ENCODE data around the gene C16orf46.
"Not testable (repeated sequence)": the region's sequence is repeated elsewhere in the genome, so short reads cannot be mapped to it uniquely, and the experiment has no call there.

C16orf46 gene, protein sequence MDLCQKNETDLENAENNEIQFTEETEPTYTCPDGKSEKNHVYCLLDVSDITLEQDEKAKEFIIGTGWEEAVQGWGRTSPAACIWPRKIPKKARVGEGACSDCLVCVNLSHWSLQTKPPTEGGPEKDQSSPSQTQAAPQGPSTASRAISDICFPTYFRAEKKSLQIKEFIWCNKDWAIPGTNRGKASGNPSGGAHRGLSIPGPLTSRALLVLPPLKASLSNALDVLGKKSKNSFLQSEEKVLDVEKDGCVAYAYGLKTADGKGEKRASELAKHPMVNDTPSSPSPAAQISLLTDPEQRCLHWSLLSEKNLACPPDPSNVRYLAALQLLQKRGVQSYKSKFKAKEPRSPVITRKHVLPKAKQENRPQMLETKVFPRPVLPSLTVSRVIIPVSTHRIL

DNA sequence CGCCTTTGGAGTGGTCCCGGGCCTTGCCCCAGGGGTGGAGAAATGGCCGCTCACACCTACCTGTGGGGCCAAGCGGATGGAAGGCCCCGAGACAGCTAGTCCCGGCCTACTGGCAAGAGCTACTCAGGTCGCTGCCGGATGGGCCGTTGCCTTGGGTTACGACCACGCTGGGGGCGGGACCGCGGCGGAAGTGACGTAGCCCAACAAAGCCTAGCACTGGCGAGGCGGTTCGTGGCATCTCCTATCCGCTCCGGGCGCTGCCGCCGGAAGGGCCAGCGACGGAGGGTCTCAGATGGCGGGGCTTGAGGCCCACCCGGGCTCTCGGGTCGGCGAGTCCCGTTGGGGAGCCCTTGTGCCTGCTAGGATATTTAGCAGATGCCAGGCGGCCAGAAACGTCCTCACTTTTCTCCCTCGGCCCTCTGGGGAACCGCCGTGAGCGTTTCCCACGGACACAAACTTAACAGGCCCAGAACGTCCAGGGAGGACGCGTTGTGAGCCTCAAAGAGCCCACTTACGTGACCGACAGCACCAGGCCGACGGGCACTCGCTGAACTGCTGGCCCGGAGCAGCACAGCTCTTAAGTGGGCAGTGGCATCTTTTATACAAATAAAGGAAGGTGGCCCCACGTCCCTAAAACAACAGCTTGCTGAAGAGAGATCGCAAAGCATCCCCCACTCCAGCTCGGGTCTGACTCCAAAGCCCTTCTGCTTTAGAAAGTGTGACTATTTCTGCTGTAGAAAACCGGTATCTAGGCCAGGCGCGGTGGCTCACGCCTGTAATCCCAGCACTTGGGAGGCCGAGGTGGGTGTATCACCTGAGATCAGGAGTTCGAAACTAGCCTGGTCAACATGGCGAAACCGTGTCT lies at the start of gene C16orf46:
Gene C16orf46 (minus strand): TSS at position 163 of the 865 bp plus-strand sequence. CDS start 13,283 bp downstream, outside the sequence.
- DNase-seq, result peak; percentile 98
- ATAC-seq, result peak; percentile 96

DNA sequence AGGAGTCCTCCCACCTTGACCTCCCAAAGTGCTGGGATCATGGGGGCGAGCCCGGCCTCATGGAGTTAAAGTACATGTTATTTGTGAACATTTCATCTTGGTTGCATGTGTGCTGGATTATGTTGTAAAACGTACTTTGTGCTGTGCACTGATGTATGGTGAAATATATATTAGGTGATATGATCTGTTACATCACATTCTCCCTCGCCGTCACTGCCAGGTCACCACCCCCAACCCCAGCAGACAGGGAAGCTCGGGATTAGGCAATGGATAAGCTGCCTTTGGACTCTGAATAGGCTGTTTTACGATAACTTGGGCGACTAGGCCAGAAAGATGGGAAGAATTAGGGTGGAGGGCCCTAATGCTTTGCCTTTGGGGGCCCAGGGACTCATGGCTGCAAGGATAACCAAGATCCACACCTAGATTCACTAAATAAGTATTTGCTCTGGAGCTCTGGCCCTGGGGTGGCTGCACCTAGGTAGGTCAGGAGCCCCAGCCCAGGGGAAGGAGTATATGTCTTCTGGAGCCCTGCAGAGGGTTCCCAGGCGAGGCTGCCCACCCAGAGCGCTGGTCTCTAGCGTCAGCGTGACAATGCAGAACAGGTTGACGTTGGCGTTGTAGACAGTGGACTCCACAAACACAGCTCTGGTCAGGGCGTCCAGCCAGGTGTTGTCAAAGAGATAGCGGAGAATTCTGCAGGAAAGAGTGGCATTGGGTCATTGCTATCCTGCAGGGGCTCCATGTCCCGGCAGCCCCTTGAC lies 46.2 kb upstream of the C16orf46 start:
- ATAC-seq (no peak), DNase-seq (no peak)

DNA sequence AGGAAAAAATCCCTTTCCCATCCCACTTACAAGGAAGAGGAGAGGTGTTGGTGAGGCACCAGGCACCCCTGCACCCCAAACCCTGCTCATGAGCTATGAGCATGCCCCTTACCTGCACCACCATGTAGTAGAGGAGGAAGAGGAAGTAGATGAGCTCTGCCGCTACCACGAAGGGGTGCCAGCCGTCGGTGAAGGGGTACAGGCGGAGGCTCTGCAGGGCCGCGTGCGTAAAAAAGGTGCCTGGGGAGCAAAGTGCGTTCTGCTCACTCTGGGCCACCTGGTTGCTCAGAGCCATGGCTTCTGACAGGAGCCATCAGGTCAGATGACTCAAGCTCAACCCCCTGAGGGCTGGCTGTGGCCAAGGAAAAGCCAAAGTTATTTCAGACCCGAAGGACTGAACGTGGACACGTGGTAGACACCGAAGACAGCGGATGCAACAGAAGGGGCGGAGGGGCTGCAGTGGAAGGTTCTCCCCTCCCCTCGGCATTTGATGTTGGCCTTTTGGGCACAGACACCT lies 44.5 kb upstream of the C16orf46 start:
- ATAC-seq (no peak), DNase-seq (no peak)

DNA sequence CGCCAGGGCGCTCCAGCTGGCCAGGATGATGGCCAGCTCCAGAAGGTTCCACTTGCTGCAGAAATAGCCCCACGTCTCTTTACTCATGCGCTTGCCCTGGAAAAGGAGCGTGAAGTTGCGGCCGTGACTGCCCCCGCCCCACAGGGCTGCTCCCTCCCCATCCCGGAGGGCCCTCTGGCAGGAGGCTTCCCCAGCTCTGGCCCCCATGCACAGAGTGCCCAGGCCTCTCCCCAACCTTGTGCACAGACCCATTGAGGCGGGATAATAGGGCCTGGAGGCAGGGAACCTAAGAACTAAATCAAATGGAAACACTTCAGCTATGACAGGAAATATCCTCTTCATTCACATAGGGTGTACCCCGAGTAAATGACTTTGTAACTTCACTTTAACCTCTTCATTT lies 40.4 kb upstream of the C16orf46 start:
- DNase-seq (no peak), ATAC-seq (no peak)

DNA sequence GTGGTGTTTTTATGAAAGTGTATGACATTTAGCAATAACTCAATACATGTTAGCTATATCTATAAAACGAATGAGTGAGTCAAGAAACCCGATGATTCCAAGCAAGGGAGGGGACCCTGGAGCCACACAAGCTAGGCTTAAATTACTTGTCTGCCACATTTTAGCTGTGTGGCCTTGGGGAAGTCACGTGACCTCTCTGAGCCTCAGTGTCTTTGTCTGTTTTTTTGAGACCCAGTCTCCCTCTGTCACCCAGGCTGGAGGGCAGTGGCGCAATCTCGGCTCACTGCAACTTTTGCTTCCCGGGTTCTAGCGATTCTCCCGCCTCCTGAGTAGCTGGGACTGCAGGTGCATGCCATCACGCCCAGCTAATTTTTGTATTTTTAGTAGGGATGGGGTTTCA lies 39.2 kb upstream of the C16orf46 start:
- no peak for DNase-seq
- no peak for ATAC-seq

DNA sequence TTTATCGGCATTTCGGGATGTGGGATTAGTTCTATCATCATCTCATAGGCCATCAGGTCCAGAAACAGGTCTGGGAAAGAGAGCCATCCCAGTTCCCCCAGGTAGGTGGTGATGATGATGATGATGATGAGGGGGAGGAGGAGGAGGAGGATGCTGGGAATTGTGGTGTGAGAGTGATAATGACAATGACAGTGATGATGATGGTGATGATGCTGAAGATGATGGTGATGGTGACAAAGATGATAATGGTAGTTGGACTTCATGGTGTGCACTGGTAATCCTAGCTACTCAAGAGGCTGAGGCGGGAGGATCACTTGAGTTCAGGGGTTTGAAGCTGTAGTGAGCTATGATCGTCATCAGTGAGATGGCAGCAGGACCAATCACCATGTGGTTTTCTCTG lies 35.4 kb upstream of the C16orf46 start:
- DNase-seq (no peak), ATAC-seq (no peak)

DNA sequence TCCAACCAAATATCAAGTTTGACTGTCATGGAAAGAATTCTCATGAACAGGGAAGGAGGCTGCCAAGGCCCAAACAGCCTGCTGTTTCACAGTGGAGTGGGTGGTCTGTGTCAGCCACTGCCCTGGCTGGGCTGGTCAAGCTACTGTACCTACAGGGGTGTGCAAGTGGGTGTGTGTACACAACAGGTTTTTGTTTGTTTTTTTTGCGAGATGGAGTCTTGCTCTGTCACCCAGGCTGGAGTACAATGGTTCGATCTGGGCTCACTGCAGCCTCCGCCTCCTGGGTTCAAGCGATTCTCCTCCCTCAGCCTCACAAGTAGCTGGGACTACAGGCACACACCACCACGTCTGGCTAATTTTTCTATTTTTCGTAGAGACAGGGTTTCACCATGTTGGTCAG lies 32.2 kb upstream of the C16orf46 start:
- not testable (repeated sequence) for ATAC-seq, DNase-seq

DNA sequence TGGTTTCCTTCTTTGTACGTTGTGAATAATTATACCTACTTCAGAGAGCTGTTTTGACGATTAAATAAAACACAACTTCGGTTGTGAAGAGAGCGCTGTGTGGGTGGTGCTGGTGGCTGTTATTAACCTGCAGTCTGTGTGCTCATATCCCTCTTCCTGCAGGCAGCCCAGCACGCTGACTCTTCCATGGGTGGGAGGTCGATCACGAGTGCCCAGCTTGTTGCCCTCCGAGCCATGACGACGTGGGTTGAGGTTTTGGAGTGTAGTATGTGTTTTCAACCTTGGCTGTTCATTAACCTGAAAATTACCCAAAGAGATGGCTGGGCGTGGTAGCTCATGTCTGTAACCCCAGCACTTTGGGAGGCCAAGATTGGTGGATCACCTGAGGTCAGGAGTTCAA lies 30.5 kb upstream of the C16orf46 start:
- ATAC-seq (no peak), DNase-seq (no peak)

DNA sequence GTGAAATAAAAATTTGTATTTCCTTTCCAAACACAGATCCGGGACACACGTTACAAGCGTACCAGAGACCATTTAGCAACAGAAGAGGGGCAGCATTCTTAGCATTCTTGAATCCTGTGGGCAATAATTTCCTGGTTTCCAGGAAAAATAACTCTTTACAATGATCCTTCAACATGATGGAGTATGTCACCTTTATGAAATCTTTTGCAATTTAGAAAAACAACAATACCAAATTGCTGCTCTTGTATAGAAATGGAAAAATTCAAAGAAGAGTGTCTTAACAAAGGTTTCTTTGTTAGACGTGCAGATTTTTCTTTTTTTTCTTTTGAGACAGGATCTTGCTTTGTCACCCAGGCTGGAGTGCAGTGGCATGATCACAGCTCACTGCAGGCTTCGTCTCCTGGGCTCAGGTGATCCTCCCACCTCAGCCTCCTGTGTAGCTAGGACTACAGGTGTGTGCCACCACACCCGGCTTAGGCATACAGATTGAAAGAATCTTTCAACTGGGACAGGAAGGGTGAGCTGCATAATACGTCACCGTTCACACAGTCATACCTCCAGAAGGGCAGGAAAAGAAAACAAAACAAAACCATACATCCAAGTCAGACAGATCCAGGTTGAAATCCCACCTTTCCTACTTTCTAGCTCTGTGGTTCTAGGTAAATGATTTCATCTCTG lies 29.9 kb upstream of the C16orf46 start:
- no peak for DNase-seq

DNA sequence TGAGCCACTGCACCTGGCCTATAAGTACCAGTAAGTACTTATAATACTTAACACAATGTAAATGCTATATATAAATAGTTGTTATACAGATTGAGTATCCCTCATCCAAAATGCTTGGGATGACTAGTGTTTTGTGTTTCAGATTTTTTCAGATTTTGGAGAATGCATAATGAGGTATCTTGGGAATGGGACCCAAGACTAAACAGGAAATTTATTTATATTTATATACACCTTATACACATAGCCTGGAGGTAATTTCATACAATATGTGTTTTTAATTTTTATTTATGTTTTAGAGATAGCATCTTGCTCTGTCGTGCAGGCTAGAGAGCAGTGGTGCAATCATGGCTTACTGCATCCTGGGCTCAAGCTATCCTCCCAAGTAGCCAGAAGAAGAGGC lies 28.9 kb upstream of the C16orf46 start:
- DNase-seq (no peak), ATAC-seq (no peak)

More for the DNA sequence above, 29.9 kb upstream of the C16orf46 start:
- no peak for ATAC-seq

DNA sequence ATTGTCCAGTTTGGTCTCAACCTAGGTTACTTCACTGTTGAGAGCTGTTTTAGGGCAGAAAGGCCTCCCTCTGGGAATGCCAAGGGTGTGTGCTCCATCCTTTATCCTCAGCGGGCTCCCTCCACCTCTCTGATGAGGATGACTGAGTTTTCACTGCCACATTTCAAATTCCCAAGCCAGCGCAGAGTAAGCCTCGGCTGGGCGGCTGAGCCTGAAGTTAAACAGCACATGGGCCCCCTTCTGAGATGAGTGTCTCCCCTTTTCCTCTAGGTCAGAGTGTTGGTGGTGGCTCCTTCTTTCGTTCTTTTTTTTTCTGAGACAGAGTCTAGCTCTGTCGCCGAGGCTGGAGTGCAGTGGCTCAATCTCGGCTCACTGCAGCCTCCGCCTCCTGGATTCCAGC lies 24.7 kb upstream of the C16orf46 start:
- ATAC-seq (no peak), DNase-seq (no peak)

DNA sequence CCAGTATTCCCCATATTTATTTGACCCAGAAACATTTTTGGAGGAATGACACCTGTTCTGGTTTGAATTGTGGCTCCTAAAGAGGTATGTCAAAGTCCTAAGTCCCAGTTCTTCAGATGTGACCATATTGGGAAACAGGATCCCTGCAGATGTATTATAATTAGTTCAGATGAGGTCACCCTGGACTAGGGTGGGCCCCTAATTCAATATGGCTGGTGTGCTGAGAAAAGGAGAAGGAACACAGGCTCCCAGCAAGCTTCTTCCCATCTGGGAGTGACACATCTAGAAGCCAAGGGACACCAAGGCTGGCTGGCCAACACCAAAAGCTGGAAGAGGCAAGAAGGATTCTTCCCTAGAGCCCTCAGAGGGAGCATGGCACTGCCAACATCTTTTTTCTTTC lies 22.9 kb upstream of the C16orf46 start:
- DNase-seq, result no peak
- ATAC-seq, result no peak

DNA sequence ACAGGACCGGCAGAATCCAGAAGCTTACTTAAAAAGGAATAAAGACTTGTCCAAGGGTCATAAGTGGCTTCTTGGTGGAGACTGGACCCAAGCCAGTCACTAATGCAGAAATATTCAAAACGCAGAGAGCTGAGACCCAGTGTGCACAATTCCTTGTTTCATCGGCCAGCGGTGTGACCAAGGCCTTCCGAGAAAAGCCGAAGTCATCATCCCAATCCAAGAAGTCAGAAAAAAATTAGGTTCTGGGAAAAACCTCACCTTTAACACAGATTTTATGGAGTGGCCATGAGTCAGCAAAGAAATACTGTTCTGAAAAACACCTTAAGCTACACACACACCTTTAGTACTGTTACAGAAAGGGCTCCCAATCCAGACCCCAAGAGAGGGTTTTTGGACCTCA lies 20.2 kb upstream of the C16orf46 start:
- no peak for DNase-seq
- ATAC-seq, result no peak

DNA sequence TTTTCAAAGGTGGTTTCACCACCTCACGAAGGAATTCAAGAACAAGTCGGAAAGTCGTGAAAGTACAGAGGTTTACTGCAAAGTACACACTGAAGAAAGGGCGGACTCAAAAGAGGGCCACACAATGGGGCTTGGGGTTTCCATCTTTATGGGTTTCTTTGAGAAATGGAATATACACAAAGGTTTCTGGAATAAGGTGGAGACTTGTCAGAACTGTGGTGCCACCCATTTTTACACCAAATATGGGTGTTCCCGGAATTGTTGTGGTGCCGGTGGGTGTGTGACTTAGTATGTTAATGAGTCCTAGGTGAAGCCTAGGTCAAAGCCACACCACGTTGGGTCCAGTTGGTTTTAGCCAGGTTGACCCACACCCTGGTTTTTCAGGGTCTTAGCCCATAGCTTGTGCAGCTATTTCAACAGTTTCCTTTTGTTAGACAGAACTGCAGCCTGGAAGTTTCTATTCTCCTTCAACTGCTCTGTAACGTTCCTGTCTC lies 19.7 kb upstream of the C16orf46 start:
- no peak for ATAC-seq
- no peak for DNase-seq

DNA sequence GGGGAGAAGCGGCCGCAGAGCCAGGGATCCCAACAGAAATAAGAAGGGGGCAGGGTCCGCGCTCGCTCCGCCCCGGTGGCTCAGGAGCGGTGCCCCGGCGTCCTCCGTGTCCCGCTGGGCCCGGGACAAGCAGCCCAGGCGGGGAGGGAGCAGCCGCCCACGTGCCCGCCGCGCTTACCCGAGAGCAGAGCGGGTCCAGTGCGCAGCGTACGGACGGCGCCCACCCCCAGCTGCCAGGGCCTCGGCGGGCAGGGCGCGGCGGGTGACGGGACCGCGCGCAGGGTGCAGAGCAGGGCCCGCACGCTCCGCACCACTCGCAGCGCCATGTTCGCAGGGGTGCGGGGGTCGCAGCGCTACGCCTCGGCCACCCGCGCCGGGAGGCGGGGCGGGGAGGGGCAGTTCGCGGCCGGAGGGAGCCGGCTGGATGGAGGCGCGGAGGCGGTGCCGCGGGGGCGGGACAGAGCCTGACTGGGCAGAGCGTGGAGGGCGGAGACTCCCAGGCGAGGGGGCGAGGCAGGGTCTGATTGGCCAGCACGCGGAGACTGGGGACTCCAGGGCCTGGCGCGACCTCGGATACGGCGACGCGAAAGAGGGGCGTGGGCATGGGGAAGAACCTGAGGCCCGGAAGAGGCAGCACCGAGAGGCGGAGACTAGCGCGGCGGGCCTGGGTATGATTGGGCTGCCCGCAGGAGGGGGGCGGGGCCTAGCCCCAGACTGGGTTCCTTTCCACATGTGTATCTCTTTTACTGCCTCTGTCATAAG lies 19.1 kb upstream of the C16orf46 start, which contains the start of gene GCSH:
Gene GCSH (minus strand): TSS at position 443 of the 762 bp plus-strand sequence. CDS start 117 bp downstream, at position 326.
- ATAC-seq, result peak; percentile 99

DNA sequence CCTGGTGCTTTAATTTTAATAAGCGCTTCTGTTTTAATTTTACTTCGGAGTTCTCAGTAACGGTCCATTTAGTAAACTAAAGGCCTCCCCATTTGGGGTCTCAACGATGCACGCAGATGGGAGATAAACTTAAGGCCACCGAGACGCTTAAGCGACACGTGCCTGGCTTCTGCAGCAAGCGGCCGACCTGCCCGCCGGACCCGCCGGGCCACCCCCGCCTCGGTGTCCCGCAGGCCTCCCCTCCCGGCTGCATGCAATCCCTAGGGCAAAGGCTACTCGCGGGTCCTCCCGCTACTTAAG lies 18.6 kb upstream of the C16orf46 start:
- ATAC-seq (no peak), DNase-seq (no peak)

More for the DNA sequence above, 19.1 kb upstream of the C16orf46 start, which contains the start of gene GCSH:
- peak; percentile 99 for DNase-seq

DNA sequence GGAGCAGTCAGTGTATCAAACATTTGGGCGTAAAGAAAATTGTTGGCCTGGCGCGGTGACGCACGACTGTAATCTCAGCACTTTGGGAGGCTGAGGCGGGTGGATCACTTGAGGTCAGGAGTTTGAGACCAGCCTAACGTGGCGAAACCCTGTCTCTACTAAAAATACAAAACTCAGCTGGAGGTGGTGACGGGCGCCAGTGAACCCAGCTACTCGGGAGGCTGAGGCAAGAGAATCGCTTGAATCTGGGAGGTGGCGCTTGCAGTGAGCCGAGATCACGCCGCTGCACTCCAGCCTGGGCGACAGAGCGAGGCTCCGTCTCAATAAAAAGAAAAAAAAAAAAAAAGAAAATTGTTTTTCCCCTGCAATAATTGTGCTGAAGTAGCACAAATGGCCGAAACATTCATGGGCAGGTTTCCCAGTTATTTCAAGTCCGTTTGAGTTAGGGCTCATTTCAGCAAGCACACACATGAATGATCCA lies 17.8 kb upstream of the C16orf46 start:
- no peak for DNase-seq

DNA sequence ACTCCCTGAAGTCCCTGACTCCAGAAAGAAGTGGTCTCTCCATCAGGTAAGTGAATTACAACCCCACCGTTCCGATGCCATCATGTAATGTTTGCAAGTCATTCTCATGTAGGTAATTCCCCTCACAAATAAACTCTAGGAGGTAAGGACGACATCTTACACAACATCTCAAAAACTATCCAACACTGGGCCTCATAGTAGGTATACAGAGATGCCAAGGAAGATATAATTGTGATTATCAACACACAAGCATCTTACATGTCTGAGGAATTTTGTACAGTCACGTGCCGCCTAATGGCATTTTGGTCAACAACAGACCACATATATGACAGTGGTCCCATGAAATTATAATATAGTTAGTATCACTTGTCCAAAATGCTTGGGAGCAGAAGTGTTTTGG lies 11.8 kb upstream of the C16orf46 start:
- no peak for ATAC-seq
- no peak for DNase-seq

More for the DNA sequence above, 17.8 kb upstream of the C16orf46 start:
- ATAC-seq, result no peak

DNA sequence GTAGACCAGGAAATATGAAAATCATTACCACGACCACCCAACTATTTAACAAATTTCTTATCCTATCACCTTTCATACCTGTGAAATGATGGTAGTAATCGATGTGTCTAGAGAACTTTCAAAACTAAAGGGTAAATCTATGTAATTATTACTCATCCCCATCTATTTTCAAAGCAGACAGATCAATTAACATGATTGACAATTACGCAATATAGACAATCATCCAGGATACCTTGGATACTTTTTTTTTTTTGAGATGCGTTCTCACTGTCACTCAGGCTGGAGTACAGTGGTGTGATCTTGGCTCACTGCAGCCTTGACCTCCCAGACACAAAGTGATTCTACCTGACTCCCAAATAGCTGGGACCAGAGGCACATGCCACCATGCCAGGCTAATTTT lies 4.0 kb upstream of the C16orf46 start:
- ATAC-seq, result no peak
- DNase-seq, result no peak

DNA sequence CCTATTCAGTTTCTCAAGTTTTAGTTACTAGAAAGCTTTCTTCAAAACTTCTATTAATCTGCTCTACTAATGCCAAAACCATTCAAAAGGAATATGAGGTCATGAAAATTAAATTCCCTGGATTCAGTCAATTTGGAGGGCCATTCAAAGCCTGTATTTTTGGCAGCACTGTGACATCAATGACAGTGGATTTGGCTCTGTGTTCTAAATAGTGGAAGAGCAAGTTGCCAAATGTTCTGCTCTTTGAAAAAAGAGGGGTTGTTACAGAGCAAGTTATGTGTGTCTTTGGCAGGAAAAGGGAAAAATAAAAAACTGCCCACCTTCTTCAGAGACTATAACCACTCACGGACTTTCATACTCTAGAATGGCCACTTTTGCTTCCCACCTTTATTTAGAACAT lies 3.2 kb upstream of the C16orf46 start:
- ATAC-seq (no peak), DNase-seq (no peak)
